HG03469 (cell line): ENCODE measurements around the gene CDCP1.

ENCODE experiments used
- ATAC-seq: cut with Tn5 transposase; IDR thresholded peaks from one replicate; pipeline ENCODE4 v1.9.1; 2021; ENCODE audit warnings: mild to moderate bottlenecking, moderate library complexity, moderate number of reproducible peaks; ENCODE audit not compliant: unreplicated experiment

Gene CDCP1

DNA sequence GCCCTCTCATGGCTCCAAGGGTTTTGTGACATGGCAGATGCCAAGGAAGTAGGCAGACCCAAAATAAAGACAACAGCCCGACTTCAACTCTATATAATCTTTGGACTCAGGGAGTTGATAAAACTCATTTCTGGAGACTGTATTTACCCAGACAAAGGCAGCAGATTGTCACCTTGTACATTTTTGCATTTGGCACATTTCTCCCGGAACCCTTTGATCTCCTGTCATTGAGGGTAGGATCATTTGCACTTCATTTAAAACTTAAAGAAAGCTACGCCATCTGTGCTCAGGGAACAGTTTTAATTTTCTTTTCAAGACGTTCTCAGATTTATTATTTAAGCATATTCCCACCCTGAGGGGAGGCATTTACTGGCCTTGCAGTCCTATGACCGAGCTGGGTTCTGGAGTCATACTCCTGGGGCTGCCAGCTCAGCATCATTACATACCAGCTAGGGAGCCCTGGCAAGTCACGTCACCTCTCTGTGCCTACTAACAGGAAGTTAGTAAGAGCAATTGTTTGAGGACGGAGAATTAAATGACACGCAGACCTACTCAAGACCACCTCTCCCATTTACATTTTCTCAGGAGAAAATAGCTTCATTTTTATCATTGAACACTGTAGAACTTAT is 5.9 kb downstream of the CDCP1 start:
- ATAC-seq = no peak

DNA sequence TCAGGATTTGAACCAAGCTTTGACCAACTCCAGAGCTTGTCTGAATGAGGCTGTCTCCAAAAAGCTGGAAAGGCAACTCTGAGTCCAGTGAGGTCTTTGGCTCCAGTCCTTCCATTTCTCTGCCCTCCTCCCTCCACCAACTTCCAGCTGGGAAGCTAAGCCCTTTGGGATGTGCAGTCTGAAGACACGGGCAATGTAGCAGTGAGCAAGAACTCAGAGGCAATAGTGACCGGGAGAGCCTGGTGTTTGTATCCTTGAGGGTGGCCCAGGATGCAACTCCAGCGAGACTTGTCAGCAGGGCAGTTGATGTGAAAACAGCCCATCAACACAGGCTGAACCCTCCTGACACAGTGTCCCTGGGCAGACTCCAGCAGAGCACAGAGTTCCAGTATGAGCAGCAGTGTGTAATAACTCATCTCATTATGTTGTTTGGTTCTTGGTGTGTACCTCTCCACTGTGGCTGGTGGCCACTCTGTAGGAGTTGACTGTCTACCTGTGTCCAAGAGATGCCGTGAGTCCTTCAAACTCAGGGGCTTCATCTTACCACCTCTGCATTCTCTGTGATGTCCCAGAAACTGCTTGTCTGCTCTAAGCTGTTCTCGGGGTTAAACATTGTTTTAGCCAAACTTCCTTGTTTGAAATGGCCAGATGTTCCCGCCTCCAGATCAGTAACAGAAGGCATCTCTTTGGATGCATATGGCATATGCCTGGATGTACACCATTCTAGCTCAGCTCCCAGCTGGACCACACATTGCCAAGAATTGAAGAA is 6.6 kb downstream of the CDCP1 start:
- ATAC-seq = no peak

DNA sequence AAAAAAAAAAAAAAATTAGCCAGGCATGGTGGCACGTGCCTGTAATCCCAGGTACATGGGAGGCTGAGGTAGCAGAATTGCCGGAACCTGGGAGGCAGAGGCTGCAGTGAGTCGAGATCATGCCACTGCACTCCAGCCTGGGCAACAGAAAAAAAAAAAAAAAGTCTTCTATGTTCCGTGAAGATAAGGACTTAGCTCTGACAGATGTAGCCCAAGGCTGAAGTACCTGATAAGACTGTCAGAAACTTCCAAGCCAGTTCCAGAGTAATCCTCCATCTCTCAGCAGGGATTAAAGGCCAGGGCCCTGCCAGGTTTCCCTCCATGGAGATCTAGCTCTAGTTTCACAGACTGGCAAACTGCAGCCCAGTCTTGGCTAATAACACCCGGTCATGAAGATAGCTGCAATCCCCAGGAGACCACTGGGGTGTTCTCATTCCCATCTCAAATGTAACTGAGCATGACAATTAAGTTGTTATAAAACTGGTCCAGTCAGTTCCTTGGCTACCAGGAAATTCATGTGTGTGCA is 8.5 kb downstream of the CDCP1 start:
- ATAC-seq = no peak

DNA sequence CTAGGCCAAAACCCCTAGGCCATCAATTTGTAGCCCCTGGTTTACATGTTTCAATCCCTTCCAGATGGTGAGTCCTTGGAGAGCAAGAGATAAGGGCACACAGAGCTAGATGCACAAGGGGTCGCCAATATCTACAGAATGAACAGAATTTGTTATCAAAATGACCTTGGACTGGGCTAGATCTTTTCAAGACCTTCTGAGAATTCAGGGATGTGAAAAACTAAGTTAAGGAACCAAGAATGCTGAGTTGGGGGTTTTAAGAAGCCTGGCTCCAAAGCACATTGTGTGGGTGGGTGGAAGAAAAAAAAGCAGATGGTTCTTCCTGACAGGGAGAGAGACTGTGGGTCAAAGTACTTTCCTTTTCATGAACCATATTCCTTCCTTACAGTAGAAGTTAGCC is 10.2 kb downstream of the CDCP1 start:
- ATAC-seq = no peak

DNA sequence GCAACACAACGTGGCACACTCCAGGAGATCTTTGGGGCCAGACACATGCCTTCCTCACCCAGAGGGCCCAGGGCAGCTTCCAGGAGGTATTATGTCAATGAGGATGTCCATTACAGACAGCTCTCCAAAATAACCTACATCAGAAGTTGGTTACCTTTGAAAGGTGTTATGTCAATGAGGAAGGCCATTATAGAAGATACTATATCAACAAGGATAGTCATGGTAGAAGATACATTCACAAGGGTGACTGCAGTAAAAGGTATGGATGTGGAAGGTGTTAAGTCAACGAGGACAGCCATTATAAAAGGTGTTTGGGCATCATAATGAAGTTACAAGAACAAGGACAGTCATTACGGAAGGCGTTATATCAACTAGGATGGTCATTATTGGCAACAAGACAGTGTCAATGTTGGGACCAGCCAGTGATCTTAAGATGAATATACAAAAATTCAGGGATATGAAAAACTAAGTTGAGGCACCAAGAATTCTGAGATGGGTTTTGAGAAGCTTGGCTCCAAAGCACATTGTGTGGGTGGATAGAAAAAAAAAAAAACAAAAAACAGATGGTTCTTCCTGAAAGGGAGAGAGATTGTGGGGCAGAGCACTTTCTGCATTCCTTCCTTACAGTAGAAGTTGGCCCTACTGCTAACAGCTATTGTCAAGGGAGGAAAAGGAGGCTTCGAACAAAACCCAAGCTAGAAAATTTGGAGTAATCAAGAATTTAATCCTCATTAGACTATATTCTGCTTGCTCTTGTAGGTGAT is 11.2 kb downstream of the CDCP1 start:
- no peak for ATAC-seq

DNA sequence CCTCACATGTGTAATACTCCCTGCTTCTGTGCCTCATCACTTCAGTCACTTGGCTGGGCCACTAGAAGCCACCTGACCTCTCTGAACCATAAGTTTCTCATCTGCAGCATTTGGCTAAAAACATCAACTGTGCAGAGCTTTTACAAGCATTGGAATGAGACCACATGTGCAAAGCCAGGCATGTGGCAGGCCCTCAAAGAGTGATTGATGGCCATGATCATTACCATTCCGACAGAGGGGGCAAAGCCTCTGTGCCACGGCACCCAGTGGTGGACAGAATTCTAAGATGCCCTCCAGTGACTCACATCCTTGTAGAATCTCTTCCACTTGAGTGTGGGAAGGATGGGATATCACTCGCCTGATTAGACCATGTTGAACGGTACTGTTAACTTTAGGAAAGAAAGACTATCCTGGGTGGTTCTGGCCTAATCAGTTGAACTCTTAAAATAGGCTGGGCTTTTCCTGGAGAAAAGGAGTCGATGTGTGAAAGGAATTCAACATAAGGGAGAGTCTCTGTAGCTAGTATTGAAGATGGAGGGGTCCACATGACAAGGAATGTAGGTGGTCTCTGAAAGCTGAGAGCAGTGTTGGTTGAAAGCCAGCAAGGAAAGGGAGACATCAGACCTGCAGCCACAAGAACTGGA is 13.5 kb downstream of the CDCP1 start:
- ATAC-seq = no peak

DNA sequence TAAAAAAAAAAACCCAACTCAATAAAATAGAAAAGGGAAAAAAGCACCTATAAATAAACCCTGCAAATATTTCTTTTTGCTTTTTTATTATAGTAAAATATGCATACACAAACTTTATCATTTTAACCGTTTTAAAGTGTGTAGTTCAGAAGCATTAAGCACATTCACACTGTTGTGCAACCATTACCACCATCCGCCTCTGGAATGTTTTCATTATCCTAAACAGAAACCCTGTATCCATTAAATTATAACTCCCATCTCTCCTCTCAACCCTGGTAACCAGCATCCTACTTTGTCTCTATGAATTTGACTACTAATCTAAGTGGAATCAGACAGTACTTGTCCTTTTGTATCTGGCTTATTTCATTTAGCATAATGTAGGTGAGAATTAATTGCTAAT is 15.0 kb downstream of the CDCP1 start:
- ATAC-seq = no peak

DNA sequence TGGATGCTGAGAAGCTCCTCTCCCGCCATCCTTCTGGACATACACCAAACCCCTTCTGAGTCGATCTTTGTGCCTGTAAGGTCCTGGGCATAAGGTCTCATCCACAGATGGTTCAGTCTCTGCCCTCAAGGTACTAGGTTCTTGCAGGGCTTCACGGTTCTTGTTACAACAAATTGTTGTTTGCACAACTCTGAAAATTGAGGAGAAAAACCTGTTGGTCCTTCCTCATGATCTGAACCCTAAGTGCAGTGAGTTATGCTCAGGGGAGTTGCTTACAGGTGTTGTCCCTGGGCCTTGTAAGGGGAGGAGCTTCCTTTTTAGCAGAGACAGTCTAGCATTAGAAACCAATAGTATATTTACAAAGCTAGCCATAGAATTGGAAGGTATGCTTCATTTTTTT is 15.7 kb downstream of the CDCP1 start:
- ATAC-seq = no peak

DNA sequence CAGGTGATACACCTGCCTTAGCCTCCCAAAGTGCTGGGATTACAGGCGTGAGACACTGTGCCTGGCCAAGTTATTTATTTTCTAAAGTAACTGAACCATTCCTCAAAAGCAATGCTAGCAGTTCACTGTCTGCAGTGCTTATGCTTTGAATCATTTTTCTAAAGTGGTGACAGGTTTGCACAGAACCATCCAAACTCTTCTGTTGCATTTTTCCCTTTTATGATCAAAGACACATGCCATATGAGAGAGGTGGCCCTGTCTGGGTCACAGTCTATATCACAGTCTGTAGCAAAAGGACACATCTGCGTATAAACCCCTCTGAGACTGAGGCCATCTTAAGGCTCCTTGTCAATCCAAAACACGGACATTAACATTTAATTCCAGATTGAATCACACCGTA is 17.2 kb downstream of the CDCP1 start:
- no peak for ATAC-seq

DNA sequence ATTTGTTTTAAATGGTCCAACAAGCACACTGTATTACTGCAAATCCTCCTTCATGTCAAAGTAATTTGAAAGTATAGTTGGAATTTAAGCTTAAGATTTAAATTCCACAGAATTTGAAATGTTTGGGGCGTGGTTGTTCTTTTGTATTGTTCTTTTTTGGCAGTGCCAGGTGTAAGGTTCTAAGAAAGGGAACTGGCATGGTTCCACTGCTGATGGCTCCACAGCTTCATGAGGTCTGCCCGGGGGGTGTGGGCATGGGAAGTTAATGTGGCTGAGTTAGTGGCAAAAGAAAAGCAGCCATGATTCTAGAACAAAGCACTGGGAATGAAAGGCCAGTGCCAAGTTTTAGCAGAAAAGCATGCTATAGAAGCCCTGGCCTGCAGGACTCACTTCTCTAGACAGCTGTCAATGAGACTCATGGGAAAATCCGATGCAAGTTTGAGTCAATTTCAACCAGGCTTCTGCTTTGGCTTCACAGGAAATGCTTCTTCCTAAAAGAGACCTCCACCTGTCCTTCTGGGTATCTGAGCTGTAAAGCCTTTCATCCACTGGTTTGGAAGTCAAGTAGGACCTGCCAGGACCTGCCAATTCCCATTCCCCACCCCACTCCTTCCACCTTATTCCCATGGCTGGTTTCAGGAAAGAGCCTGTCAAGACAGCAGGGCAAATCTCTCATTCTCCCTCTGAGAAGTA is 18.9 kb downstream of the CDCP1 start:
- no peak for ATAC-seq

DNA sequence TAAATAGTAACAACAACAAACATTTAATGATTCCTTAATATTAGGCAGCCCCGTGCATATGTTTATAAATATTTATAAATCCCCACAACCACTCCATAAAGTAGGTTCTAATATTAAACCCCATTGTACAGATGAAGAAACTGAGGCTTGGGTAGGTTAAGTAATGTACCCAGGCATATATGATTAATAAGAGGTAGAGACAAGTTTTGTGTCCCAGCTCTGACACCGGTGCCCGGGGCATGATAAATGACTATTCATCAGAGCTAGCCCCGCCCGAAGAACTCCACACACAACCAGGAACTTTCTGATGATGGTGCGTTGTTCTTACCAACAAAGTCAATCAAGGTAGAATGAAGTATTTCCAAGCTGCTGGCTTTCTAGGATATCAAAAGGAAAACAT is 19.4 kb downstream of the CDCP1 start:
- no peak for ATAC-seq

DNA sequence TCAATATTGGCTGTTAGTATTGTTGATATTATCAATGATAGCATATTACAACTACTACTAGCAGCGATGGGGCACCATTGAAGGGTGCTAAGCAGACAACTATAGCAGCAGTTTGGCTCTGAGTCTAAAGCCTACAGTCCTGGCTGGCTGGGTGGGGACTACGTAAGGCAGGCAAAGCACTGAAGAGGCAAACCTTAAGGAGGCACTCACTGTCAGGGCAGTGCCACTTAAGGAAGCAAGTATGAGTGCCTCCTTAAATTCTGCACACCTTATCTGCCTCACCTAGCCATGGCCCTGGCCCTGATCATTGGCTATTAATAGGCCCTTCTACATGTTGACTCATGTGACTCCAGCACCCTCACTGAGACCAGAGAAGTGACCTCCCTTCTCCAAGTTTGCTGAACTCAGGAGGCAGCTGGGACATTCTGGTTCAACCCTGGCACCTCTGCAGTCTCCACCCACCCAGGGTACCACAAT is 20.6 kb downstream of the CDCP1 start:
- no peak for ATAC-seq

DNA sequence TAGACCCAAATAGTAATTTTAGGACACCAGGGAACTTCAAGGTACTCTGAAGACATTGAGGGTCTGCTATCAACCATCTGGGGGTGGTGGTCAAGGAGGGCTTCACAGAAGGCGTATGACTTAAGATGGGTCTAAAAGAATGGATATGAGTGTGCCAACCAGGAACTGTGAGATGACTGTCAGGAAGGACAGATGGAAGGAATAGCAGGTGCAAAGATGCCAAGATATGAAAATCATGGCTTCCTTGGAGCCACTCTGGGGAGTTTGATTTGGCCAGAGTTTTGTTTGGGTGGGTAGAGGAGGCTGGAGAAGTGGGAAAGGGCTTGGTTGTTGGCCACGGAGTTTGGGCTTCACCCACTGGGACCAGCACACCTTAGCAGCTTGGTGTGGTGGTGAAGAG is 21.2 kb downstream of the CDCP1 start:
- no peak for ATAC-seq

DNA sequence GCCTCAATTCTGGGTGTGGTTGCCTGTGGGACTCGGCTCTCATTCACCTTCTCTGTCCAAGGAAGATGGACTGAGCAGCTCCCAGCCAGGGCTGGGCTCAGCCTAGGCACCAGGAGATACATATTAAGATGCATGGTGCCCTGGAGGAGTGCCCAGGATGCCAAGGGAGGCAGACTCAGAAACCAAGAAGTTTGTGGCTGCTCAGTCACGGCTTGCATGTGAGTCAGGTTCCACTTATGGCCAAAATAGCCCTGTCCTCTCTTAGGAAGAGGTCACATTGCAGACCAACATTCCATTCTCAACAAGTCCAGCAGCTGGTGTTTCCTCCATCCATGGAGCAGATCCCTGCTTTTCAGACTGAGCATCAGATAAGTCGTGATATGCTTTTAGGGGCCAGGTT is 21.8 kb downstream of the CDCP1 start:
- no peak for ATAC-seq

DNA sequence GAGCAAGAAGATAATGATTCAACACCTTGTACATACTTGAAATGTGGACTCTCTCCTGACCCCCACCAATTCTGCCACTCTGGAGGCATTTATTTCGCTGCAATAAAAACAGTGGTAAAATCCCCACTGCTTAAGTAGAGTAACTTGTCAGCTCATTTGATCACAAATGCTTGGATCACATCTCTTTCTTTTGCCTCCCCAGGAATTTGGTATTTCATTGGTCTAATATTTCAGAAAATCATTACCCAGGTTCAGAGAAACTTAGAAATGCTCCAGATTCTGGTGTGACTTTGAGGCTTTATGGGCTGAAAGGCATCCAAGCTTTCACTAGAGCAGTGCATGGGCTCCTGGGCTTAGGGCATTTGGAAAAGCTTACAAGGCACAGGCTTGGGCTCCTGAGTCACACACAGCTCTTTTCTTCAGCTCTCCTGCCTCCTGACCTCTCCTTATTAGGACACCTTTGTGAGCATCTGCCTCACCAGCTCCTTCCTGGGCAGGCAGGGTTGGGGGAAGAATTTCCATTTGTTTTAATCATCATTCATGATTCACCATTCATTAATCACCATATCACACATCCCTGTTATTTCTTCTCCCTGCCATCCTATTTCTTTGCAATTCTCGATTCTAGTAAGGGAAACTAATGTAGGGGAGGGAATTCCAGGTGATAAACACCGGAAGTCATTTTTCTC is 22.5 kb downstream of the CDCP1 start:
- no peak for ATAC-seq

DNA sequence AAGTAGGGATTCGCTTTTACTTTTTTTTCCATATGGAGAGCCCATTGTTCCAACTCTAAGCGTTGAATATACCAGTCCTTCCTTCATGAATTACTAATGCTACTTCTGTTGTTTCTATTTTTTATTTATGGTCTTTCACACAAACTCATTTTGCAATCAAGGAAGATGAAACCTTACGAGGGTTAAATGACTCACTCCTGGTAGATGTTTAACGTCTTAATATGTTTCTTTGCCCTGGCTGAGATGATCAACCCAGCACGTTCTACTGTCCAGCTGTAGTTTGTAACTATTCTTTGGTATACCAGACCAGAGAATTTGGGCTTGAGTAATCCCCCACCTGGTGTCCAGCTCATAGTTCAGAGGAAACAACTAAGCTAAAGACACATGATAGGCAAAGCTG is 23.1 kb downstream of the CDCP1 start:
- peak; percentile 66 for ATAC-seq

DNA sequence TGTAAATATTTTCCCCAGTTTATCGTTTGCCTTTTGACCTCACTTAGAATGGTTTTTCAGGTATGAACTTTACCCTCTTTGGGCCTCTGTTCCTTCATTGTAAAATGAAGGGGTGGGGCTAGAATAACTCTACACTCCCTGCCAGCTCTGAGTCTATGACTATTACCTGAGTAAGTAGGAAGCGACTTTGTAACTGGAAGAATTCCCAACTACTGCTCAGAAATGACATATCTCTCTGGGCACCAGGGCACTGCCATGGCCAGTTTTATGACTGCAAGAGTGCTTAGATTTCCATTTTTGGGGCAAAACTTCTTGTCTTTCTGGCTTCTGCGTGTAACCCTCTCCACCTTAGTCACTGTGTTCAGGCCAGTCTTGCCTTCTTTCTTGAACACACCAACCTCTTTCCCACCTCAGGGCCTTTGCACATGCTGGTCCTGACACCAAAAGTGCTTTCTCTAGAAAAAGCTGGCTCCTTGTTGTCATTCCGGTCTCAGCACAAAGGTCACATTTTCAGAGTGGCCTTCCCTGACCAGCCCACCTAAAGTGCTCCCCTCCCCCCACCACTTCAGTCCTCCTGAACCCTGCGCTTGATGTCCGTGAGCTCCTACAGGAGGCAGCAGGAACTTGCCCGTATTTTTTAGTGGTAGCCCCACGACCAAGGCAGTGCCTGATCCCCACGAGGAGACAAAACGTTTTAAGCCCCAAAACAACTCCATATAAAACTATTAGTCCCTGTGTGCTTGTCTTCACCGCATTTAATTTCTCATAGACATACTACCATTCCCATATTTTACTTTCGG is 25.6 kb downstream of the CDCP1 start:
- ATAC-seq = no peak

DNA sequence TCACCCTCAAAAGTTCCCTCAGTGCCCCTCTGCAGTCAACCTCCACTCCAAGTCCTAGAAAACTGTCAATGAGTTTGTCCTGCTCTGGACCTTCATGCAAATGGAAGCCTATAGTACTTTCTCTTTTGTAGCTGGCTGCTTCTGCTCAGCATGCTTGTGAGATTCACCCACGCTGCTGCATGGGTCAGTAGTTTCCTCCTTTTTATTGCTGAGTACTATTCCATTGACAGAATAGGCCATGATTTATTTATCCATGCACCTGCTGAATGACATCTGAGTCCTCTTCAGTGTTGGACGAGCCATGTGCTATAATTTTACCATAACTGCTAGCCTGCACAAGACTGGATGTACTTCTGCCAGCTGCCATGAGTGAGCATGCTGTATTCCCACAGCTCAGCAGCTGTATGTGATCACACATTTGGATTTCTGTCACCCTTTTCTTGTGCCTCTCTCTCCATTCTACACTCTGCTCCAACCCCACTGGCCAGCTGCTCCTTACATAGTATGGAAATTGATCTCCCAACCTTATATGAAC is 26.3 kb downstream of the CDCP1 start:
- ATAC-seq = no peak

DNA sequence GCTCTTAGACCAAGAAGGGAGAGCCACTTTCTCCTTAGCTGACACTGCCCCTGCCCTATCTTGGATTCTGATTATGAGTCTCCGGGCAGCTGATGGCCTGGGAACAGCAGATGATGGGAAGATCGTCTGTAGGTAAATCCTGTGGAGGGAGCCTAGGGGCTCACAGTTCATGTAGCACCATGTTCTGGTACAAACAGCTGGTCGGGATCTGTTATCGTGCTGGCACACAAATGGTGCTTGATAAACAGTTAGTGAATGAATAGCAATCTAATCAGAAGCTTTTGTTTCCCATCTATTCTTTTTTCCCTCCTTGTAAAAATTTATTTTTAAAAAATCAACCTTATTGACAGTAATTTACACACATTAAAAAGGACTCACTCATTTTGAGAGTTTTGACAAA is 26.8 kb downstream of the CDCP1 start:
- no peak for ATAC-seq
